ENCODE measurements around the gene SPRYD3.

- TF ChIP-seq POLR2A (IDR thresholded peaks at IDR 0.05; ENCODE audit: low read depth, low read length) (no peak), POLR2AphosphoS5 (IDR thresholded peaks at IDR 0.05; ENCODE audit: low read depth, low read length) (no peak)
Observed at GRCh38 chr12:53071591-53072551, 7.3 kb downstream of the SPRYD3 start.
